ENCODE measurements around the gene SLC44A5. TPM values are rescaled to one million over a fixed set of nuclear protein-coding genes. Genes with fewer than 3 reads are reported as not detected.

Gene SLC44A5
- total and polyA plus RNA-seq, 4 donors: 0.13 to 1.1 (median 0.22) TPM

DNA sequence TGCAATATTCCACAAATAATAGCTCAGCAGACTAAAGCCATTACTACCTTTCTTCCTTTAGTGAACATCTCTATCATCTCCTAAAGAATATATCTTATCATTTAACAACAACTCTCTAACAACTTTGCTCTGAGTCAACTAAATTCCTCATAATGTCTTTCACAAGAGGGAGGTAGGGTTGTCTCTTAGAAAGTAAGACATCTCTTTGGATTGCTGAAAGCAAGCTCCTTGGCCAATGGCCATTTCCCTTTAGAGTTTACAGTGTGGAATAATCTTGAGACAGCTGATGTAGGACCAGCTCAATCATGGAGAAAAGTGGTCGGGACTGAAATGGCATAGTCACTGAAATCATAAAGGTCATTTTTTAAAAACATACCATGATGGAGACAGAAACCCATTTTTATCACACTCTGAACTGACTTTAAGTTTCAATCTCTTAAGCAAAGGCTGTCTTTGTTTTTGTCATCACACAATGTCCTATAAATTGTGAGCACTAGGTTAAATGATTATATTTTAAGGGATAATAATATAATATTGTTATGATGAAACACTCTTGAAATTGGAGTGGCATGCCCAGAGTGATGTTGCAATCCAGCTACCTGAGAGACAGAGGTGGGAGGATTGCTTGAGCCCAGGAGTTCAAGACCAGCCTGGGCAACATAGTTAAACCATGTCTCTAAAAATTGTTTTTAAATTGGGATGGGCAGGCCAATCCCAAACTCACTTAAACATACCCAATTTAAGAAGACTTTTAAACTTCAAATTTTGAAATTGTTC, 91.1 kb downstream of the SLC44A5 start:
- no peak for TF ChIP-seq RXRA (IDR thresholded peaks at IDR 0.05)
- TF ChIP-seq FOXA2 (IDR thresholded peaks at IDR 0.05): no peak
- TF ChIP-seq, protein P1, sequence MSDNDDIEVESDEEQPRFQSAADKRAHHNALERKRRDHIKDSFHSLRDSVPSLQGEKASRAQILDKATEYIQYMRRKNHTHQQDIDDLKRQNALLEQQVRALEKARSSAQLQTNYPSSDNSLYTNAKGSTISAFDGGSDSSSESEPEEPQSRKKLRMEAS (IDR thresholded peaks at IDR 0.05): no peak
- TF ChIP-seq FOXA1 (IDR thresholded peaks at IDR 0.05): no peak
- TF ChIP-seq, protein P2, sequence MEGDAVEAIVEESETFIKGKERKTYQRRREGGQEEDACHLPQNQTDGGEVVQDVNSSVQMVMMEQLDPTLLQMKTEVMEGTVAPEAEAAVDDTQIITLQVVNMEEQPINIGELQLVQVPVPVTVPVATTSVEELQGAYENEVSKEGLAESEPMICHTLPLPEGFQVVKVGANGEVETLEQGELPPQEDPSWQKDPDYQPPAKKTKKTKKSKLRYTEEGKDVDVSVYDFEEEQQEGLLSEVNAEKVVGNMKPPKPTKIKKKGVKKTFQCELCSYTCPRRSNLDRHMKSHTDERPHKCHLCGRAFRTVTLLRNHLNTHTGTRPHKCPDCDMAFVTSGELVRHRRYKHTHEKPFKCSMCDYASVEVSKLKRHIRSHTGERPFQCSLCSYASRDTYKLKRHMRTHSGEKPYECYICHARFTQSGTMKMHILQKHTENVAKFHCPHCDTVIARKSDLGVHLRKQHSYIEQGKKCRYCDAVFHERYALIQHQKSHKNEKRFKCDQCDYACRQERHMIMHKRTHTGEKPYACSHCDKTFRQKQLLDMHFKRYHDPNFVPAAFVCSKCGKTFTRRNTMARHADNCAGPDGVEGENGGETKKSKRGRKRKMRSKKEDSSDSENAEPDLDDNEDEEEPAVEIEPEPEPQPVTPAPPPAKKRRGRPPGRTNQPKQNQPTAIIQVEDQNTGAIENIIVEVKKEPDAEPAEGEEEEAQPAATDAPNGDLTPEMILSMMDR (IDR thresholded peaks at IDR 0.05; ENCODE audit: low read depth, low read length, missing input control): no peak
- TF ChIP-seq JUND (IDR thresholded peaks at IDR 0.05): no peak
- TF ChIP-seq, protein P3, sequence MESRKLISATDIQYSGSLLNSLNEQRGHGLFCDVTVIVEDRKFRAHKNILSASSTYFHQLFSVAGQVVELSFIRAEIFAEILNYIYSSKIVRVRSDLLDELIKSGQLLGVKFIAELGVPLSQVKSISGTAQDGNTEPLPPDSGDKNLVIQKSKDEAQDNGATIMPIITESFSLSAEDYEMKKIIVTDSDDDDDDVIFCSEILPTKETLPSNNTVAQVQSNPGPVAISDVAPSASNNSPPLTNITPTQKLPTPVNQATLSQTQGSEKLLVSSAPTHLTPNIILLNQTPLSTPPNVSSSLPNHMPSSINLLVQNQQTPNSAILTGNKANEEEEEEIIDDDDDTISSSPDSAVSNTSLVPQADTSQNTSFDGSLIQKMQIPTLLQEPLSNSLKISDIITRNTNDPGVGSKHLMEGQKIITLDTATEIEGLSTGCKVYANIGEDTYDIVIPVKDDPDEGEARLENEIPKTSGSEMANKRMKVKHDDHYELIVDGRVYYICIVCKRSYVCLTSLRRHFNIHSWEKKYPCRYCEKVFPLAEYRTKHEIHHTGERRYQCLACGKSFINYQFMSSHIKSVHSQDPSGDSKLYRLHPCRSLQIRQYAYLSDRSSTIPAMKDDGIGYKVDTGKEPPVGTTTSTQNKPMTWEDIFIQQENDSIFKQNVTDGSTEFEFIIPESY (IDR thresholded peaks at IDR 0.05): no peak
- no peak overlapping the region for H3K27ac ChIP-seq (ENCODE audit: low read depth in 1 of 2, low read length in 2 of 2)
- H3K36me3 ChIP-seq (ENCODE audit: control insufficient read depth in 4 of 4, insufficient read depth in 3 of 4, low read depth in 1 of 4, low read length in 3 of 4): no peaks in the 10 kb centered on the region
- no peak overlapping the region for H3K4me3 ChIP-seq (ENCODE audit: low read depth in 1 of 3, low read length in 3 of 3)
- WGBS: 90% methylated on average over 1 of the region's 1 CpG
- H3K4me1 ChIP-seq (ENCODE audit: control insufficient read depth in 4 of 4, insufficient read depth in 4 of 4, low read length in 3 of 4): no peaks in the 10 kb centered on the region
- H3K27me3 ChIP-seq (ENCODE audit: control insufficient read depth in 4 of 4, insufficient read depth in 4 of 4, low read length in 3 of 4): no peaks in the 10 kb centered on the region
- no peak overlapping the region for H3K9ac ChIP-seq (ENCODE audit: low read depth in 1 of 2, low read length in 2 of 2)
- H3K9me3 ChIP-seq (ENCODE audit: control insufficient read depth in 4 of 4, low read length in 3 of 4): no peaks in the 10 kb centered on the region
- no peak for DNase-seq (ENCODE audit: low spot score)

DNA sequence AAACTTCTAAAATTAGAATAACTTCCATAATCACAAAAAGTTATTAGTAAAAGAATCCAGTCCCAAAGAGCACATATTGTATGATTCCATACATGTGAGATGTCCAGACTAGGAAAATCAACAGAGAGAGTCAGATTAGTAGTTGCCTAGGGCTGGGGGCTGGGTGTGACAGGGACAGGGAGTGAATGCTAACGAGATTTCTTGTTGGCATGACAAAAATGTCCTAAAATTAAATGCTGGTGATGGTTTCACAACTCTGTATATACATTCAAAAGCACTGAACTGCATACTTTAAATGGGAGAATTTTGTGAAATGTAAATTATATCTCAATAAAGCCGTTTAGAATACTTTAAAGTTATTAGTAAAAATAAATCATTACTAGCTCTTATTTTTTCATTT, 92.2 kb downstream of the SLC44A5 start:
- no peak for DNase-seq (ENCODE audit: low spot score)
- 79% methylated on average over 2 of the region's 2 CpGs for WGBS
- no peaks in the 10 kb centered on the region for H3K4me1 ChIP-seq (ENCODE audit: control insufficient read depth in 4 of 4, insufficient read depth in 4 of 4, low read length in 3 of 4)
- no peak overlapping the region for H3K27ac ChIP-seq (ENCODE audit: low read depth in 1 of 2, low read length in 2 of 2)
- H3K36me3 ChIP-seq (ENCODE audit: control insufficient read depth in 4 of 4, insufficient read depth in 3 of 4, low read depth in 1 of 4, low read length in 3 of 4): no peaks in the 10 kb centered on the region
- no peaks in the 10 kb centered on the region for H3K9me3 ChIP-seq (ENCODE audit: control insufficient read depth in 4 of 4, low read length in 3 of 4)
- no peak overlapping the region for H3K9ac ChIP-seq (ENCODE audit: low read depth in 1 of 2, low read length in 2 of 2)
- H3K4me3 ChIP-seq (ENCODE audit: low read depth in 1 of 3, low read length in 3 of 3): no peak overlapping the region
- H3K27me3 ChIP-seq (ENCODE audit: control insufficient read depth in 4 of 4, insufficient read depth in 4 of 4, low read length in 3 of 4): no peaks in the 10 kb centered on the region
- TF ChIP-seq, protein P3 (IDR thresholded peaks at IDR 0.05): no peak
- TF ChIP-seq NR2F2 (IDR thresholded peaks at IDR 0.05): no peak
- TF ChIP-seq SP1 (IDR thresholded peaks at IDR 0.05): no peak
- TF ChIP-seq GABPA (IDR thresholded peaks at IDR 0.05 in 1 of 2, conservative IDR thresholded peaks at IDR 0.05 in 1 of 2): no peak
- no peak for TF ChIP-seq RXRA (IDR thresholded peaks at IDR 0.05)
- TF ChIP-seq RAD21 (IDR thresholded peaks at IDR 0.05): no peak
- no peak for TF ChIP-seq TAF1 (conservative IDR thresholded peaks at IDR 0.05)
- no peak for TF ChIP-seq HNF4G (IDR thresholded peaks at IDR 0.05)
- TF ChIP-seq HNF4A (conservative IDR thresholded peaks at IDR 0.05): no peak
- no peak for TF ChIP-seq EGR1 (IDR thresholded peaks at IDR 0.05; ENCODE audit: low read depth in 2 of 2)
- TF ChIP-seq, protein P1 (IDR thresholded peaks at IDR 0.05): no peak
- no peak for TF ChIP-seq FOXA2 (IDR thresholded peaks at IDR 0.05)
- TF ChIP-seq, protein P4, sequence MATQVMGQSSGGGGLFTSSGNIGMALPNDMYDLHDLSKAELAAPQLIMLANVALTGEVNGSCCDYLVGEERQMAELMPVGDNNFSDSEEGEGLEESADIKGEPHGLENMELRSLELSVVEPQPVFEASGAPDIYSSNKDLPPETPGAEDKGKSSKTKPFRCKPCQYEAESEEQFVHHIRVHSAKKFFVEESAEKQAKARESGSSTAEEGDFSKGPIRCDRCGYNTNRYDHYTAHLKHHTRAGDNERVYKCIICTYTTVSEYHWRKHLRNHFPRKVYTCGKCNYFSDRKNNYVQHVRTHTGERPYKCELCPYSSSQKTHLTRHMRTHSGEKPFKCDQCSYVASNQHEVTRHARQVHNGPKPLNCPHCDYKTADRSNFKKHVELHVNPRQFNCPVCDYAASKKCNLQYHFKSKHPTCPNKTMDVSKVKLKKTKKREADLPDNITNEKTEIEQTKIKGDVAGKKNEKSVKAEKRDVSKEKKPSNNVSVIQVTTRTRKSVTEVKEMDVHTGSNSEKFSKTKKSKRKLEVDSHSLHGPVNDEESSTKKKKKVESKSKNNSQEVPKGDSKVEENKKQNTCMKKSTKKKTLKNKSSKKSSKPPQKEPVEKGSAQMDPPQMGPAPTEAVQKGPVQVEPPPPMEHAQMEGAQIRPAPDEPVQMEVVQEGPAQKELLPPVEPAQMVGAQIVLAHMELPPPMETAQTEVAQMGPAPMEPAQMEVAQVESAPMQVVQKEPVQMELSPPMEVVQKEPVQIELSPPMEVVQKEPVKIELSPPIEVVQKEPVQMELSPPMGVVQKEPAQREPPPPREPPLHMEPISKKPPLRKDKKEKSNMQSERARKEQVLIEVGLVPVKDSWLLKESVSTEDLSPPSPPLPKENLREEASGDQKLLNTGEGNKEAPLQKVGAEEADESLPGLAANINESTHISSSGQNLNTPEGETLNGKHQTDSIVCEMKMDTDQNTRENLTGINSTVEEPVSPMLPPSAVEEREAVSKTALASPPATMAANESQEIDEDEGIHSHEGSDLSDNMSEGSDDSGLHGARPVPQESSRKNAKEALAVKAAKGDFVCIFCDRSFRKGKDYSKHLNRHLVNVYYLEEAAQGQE (IDR thresholded peaks at IDR 0.05): no peak
- no peak for TF ChIP-seq FOXA1 (IDR thresholded peaks at IDR 0.05)
- TF ChIP-seq, protein P2 (IDR thresholded peaks at IDR 0.05; ENCODE audit: low read depth, low read length, missing input control): no peak
